ENCODE results near the gene EYA2. TPM values are rescaled to one million over a fixed set of nuclear protein-coding genes. Genes with fewer than 3 reads are reported as not detected.

Gene EYA2
- total RNA-seq, 2 donors from 2014 or later, result 3.5 to 3.8 TPM

DNA sequence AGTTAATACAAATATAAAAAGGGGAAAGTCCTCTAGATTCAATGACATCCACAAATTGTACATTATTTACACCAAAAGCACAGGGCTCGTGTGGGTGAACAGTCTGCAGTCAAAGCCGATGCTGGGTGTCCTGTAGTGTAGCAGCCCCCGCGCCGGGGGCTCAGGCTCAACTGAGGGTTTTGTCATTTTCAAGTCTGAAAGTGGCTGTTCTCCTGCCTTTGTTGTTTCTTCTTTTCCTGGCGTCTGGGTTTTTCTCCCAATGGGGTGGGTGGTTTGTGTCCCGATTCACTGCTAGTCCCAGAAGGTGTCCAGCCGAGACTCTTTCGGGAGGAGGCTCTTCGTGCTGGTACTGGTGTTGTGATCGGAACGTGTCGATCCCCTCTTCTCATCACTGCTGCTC, 315.8 kb downstream of the EYA2 start:
- TF ChIP-seq, protein P1, sequence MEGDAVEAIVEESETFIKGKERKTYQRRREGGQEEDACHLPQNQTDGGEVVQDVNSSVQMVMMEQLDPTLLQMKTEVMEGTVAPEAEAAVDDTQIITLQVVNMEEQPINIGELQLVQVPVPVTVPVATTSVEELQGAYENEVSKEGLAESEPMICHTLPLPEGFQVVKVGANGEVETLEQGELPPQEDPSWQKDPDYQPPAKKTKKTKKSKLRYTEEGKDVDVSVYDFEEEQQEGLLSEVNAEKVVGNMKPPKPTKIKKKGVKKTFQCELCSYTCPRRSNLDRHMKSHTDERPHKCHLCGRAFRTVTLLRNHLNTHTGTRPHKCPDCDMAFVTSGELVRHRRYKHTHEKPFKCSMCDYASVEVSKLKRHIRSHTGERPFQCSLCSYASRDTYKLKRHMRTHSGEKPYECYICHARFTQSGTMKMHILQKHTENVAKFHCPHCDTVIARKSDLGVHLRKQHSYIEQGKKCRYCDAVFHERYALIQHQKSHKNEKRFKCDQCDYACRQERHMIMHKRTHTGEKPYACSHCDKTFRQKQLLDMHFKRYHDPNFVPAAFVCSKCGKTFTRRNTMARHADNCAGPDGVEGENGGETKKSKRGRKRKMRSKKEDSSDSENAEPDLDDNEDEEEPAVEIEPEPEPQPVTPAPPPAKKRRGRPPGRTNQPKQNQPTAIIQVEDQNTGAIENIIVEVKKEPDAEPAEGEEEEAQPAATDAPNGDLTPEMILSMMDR (IDR thresholded peaks at IDR 0.05), result no peak
- H3K27ac ChIP-seq, result no peak overlapping the region

DNA sequence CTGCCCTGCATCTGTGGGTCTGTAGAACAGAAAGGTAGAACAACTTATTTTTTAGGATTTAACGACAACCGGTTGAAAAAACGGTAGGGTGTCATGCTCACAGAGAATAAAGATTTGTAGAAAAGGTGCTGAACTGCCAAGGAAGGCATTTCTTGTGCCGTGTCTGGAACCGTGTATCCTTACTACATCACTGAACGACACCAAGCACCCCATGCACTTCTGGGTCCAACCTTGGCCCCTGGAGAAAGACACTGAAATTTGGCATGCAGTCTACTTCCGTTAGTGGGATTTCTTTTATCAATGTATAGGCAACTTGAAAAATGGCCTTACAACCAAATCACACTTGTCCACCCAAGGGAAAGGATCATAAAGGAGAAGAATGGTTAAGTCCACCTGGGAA, 316.4 kb downstream of the EYA2 start:
- H3K4me3 ChIP-seq, result no peak overlapping the region
- H3K4me1 ChIP-seq (ENCODE audit: control insufficient read depth in 1 of 2, low read depth in 2 of 2), result no peaks in the 10 kb centered on the region
- no peaks in the 10 kb centered on the region for H3K27me3 ChIP-seq (replicated peaks; ENCODE audit: insufficient read depth)
- H3K9me3 ChIP-seq, result no peaks in the 10 kb centered on the region
- no peak overlapping the region for H3K27ac ChIP-seq
- H3K36me3 ChIP-seq, result peaks cover 45% of the 10 kb centered on the region
- DNase-seq (ENCODE audit: low spot score) (no peak), ATAC-seq (ENCODE audit: insufficient number of reproducible peaks, low FRiP score, low read depth) (no peak)
- TF ChIP-seq, protein P1 (IDR thresholded peaks at IDR 0.05), result no peak

More for the DNA sequence above, 315.8 kb downstream of the EYA2 start:
- peaks cover 45% of the 10 kb centered on the region for H3K36me3 ChIP-seq
- H3K4me3 ChIP-seq, result no peak overlapping the region
- no peak for ATAC-seq (ENCODE audit: insufficient number of reproducible peaks, low FRiP score, low read depth)
- H3K9me3 ChIP-seq, result no peaks in the 10 kb centered on the region
- no peaks in the 10 kb centered on the region for H3K4me1 ChIP-seq (ENCODE audit: control insufficient read depth in 1 of 2, low read depth in 2 of 2)
- H3K27me3 ChIP-seq (replicated peaks; ENCODE audit: insufficient read depth), result no peaks in the 10 kb centered on the region
- DNase-seq (ENCODE audit: low spot score), result no peak

DNA sequence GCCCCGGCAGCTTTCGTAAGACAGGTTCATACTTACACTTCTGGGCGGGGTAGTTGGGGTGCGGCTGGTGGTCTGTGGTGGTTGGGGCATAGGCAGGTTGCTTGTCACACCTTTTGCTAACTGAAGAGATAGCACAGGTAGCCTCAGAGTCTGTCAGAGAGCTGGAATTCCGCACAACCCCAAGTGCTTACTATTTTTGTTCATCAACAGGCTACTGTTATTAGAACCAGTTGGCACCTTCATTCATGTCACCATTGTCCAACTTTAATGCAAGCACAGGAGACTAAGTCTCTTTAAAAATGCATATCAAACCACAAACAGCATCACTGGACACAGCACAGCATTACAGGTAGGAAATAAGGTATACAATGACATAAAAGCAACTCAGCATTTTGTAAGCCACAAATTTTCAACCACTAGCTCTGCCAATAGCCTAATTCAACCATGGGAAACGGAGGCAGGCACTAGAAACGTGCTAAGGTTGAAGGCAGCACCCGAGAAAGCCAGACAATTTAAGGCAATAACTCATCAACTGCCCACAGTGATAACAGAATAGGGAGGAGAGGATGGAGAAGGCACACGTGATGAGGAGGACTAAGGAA, 318.1 kb downstream of the EYA2 start:
- Histone ChIP-seq H3K9me3 (no peaks in the 10 kb centered on the region), H3K27ac (no peak overlapping the region), H3K4me1 (ENCODE audit: control insufficient read depth in 1 of 2, low read depth in 2 of 2) (peaks cover 0 to 3% of the 10 kb centered on the region in 2 donors), H3K27me3 (replicated peaks; ENCODE audit: insufficient read depth) (no peaks in the 10 kb centered on the region), H3K36me3 (peaks cover 45% of the 10 kb centered on the region), H3K4me3 (no peak overlapping the region)
- no peak for ATAC-seq (ENCODE audit: insufficient number of reproducible peaks, low FRiP score, low read depth)
- TF ChIP-seq, protein P1 (IDR thresholded peaks at IDR 0.05), result no peak
- DNase-seq (ENCODE audit: low spot score), result no peak

DNA sequence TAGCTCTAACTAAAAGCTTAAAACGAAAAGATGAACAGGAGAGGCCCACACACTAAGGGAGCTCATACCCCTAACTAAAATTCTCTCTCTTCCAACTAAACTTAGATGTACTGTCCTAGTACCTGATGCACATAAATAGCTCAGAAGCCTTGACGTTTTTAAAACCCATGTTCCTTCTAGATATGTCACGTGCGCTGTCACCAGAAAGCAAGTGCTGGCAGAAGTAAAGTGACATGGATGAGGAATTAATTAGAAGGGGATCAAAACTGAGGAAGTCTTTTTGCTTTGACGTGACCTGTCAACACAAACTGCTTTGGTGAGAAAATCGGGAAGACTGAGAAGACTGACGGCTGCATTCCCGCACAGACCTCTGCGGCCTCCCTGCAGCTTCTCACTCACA, 319.3 kb downstream of the EYA2 start:
- TF ChIP-seq, protein P1 (IDR thresholded peaks at IDR 0.05), result no peak
- DNase-seq (ENCODE audit: low spot score), result no peak
- no peaks in the 10 kb centered on the region for H3K27me3 ChIP-seq (replicated peaks; ENCODE audit: insufficient read depth)
- no peak for ATAC-seq (ENCODE audit: insufficient number of reproducible peaks, low FRiP score, low read depth)
- H3K9me3 ChIP-seq, result no peaks in the 10 kb centered on the region
- peaks cover 45% of the 10 kb centered on the region for H3K36me3 ChIP-seq
- H3K27ac ChIP-seq, result no peak overlapping the region
- no peak overlapping the region for H3K4me3 ChIP-seq
- peaks cover 0 to 3% of the 10 kb centered on the region in 2 donors for H3K4me1 ChIP-seq (ENCODE audit: control insufficient read depth in 1 of 2, low read depth in 2 of 2)

DNA sequence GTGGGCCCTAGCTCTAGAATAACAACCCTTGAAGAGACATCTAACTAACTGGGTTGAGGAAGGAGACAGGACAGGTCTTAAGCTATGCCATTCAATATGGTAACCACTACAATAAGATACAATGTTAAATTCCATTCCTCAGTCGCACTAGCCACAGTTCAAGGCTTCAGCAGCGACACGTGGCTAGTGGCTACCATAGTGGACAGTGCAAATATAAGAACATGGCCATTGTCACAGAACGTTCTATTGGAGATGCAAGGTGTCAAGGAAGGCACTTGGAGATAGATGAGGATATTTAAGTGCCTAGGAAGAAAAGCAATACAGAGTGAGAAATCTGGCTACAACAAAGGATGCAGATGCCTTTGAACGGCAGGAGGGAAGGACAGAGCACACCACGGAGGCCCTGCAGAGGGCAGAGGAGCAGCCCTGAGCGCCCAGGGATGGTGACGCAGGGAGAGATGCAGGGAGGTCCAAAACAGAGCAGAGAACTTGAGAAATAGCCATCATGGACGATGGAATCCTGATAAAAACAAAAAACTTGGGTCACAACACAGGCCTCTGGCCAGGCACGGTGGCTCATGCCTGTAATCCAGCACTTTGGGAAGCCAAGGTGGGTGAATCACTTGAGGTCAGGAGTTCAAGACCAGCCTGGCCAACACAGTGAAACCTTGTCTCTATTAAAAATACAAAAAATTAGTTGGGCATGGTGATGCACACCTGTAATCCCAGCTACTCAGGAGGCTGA, 321.2 kb downstream of the EYA2 start:
- H3K27me3 ChIP-seq (replicated peaks; ENCODE audit: insufficient read depth), result no peaks in the 10 kb centered on the region
- peaks cover 34% of the 10 kb centered on the region for H3K36me3 ChIP-seq
- ATAC-seq (ENCODE audit: insufficient number of reproducible peaks, low FRiP score, low read depth), result no peak
- no peaks in the 10 kb centered on the region for H3K9me3 ChIP-seq
- H3K27ac ChIP-seq, result no peak overlapping the region
- no peak overlapping the region for H3K4me3 ChIP-seq
- TF ChIP-seq, protein P1 (IDR thresholded peaks at IDR 0.05), result no peak
- H3K4me1 ChIP-seq (ENCODE audit: control insufficient read depth in 1 of 2, low read depth in 2 of 2), result peaks cover 0 to 3% of the 10 kb centered on the region in 2 donors
- DNase-seq (ENCODE audit: low spot score), result no peak

All from thoracic aorta (tissue), 2 donors.